ENCODE measurements around the gene EIF2S2.
A peak's percentile ranks its signal among the peaks of the same experiment; 100 is the strongest.

Gene EIF2S2

DNA sequence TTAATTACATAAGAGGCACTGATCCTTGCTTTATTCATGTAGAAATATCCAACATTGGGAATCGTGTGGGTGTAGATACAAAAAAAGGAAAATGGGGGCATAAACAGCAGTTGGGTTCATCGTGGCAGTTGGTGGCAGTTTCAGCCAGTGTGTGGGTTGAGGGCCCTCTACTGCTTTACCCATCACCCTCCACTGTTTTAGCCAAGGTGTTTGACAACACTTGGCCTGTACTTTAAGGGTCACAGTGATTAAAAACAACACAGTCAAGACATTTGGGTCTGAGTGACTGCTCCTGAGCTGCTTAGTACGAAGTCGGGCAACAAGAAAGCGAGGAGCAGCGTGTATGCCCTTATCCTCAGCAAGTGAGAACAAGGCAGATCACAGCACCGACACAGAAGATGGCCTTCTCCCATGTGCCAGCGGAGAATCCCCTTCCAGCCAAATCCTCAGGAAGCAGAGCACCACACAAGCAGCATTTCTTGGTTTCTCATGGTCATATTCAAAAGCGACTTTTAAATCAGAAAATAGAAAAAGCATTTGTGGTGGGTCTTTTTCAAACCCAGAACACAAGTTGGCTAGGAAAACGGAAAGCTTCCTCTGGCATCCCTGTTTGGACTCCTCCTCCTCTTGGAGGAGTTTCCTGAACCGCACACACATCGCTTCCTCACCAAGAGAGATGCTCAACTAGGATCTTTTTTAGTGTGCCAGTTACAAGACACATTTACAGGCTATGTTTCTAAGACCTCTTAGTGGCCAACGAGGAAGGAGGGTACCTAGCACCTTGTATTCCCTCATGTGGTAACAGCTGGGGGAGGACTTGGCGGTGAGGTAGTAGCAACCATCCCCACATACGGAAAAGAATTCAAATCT is 23.5 kb downstream of the EIF2S2 start:
- no peak for FAIRE-seq

- FAIRE-seq: no peak
Measured at GRCh38 chr20:34085544-34086040, 26.5 kb downstream of the EIF2S2 start.

GRCh38 chr20:34084227-34084923 is 27.7 kb downstream of the EIF2S2 start:
- FAIRE-seq: no peak

GRCh38 chr20:34083781-34084180 is 28.3 kb downstream of the EIF2S2 start:
- no peak for FAIRE-seq

GRCh38 chr20:34083137-34083536 is 28.9 kb downstream of the EIF2S2 start:
- no peak for FAIRE-seq

DNA sequence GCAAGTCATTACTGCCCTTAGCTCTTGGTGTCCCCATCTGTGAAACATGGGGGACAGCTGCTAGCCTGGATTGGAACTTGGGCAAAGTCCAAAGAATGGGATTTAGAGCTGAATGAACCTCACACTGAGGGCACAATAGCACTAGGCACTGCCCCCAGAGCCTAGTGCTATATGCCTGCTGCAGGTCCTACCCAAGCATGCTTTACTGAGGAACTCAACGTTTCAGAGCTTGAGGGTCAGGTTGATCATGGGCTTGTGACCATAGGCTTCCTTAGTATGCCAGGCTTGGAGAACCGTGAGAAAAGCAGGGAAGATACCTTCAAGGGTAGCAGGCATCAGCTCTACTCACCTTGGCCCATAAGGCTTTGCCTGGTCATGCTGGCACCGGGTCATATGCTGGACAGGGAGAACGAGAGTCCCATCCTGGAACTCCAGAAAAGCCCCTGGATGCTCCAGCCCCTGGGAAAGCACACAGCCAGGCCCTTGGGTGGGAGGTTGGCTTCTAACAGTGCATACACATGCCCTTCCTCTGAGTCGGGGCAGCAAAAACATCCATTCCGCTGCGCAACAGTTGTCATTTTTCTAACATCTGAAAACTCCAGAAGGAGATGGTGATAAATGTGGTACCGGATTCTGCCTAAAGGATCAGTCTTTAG is 29.7 kb downstream of the EIF2S2 start:
- FAIRE-seq: no peak

GRCh38 chr20:34079818-34080217 is 32.2 kb downstream of the EIF2S2 start:
- FAIRE-seq: no peak

DNA sequence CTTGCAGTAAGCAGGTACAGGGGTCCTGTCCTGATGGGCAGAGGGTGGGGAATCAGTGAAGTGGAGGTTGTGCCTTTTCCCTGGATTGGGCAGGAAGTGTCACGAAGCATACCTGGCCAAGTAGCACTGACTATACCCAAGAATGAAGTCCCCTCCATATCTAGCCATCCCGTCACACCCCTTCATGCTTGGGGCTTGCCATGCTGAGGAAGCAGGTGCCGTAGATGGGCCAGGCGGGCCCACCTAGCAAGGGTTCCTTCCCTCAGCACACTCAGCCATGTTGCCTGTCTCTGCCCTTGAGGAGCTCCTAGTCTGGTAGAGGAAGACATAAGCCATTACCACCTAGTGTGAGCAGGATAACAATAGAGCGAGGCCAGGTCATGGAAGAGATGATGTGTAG is 33.5 kb downstream of the EIF2S2 start:
- FAIRE-seq: no peak

DNA sequence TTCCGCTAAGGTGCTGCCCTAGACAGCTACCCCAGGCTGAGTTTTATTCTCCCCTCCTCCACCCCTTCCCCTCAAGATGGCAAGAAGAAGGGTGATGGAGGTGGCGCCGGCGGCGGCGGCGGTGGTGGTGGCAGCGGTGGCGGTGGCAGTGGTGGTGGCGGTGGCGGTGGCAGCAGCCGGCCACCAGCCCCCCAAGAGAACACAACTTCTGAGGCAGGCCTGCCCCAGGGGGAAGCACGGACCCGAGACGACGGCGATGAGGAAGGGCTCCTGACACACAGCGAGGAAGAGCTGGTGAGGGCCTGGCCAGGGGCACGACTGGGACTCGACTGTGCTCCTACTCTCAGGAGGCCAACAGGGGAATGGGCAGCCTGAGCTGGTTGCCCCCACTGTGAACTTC is 35.1 kb downstream of the EIF2S2 start:
- FAIRE-seq: no peak

DNA sequence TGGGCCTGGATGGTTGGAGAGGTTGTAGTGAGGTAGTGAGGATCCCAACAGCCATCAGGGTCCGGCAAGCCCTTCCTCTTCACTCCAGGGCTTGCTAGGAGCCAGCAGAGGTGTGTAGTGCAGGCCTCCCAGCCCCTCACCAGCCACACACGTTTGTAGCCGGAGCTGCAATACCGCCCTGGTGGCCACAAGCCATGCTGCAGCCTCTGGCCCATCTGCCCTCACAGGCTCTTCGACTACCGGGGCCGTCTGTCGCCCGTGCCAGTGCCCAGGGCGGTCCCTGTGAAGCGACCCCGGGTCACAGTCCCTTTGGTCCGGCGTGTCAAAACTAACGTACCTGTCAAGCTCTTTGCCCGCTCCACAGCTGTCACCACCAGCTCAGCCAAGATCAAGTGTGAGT is 36.4 kb downstream of the EIF2S2 start:
- FAIRE-seq: no peak

DNA sequence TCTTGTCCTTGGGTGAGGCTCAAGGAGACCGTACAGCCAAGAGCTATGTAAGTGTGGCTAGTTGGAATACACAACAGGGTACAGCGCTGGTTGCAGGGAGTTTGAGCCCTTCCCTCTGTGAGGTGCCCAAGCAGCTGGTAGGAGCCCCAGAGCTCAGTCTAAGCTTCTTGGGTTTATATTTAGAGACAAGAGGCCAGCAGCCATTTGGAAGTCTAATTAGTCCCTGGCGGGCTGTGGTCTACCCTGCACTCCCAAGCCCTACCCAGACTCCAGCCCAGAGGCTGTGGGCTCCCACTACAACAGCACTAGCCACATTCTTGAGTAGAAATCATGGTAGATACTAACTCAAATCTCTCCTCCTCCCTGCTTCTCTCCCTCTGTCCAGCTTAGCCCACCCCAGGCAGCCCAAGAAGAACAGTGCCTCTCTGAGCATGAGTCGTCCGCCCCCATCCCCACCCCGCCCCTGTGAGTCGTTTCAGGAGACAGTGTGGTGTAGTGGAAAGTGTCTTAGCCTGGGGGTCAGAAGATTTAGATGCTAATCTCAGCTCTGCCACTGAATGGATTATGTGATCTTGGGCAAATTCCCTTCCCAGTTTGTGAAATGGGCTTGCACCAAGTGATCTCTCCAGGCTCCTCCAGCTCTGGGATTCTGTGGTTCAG is 37.8 kb downstream of the EIF2S2 start:
- FAIRE-seq: no peak

- FAIRE-seq: no peak
Measured at GRCh38 chr20:34072778-34073177, 39.3 kb downstream of the EIF2S2 start.

DNA sequence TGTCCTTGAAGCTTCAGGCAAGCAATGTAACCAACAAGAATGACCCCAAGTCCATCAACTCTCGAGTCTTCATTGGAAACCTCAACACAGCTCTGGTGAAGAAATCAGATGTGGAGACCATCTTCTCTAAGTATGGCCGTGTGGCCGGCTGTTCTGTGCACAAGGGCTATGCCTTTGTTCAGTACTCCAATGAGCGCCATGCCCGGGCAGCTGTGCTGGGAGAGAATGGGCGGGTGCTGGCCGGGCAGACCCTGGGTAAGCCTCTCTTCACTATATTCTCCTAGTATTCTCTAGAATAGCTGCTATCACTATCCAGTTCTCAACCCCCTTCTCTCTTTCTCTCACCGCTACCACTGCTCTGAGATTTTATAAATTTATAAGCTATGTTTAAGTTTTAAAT is 40.0 kb downstream of the EIF2S2 start:
- FAIRE-seq: no peak

DNA sequence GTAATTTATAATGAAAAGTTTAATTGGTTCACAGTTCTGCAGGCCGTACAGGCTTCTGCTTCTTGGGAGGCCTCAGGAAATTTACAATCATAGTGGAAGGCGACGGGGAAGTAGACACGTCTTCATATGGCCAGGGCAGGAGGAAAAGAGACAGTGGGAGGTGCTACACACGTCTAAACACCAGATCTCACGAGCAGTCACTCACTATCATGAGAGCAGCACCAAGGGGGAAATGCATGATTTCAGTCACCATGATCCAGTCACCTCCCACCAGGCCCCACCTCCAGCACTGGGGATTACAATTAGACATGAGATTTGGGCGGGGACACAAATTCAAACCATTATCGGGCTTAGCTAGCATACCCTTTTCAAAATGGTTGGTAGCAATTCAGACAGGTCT is 41.2 kb downstream of the EIF2S2 start:
- no peak for FAIRE-seq

GRCh38 chr20:34070079-34070439 is 42.0 kb downstream of the EIF2S2 start:
- FAIRE-seq: no peak

- FAIRE-seq: peak; percentile 62
Measured at GRCh38 chr20:34069341-34070078, 42.5 kb downstream of the EIF2S2 start.

GRCh38 chr20:34068001-34068400 is 44.0 kb downstream of the EIF2S2 start:
- FAIRE-seq: no peak

- FAIRE-seq: no peak
Measured at GRCh38 chr20:34066476-34067090, 45.5 kb downstream of the EIF2S2 start.

DNA sequence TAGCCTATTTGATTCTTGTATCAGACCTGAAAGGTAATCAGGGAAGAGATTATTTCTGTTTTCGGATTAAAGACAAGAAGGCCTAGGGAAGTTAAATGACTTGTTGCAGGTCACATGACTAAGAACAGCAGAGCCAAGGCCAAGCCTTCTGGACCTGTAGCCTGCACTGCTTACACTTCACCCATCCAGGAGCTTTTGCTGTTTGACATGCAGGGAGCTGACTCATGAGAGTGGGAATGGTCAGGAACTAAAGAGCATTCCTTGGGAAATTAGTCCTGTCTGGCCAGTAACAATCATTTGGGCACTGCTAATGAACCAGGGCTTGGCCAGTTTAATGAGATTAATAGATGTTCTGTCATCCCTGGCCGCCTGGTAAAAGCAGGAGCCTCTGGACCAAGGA is 46.8 kb downstream of the EIF2S2 start:
- no peak for FAIRE-seq

GRCh38 chr20:34064286-34064685 is 47.8 kb downstream of the EIF2S2 start:
- FAIRE-seq: no peak

GRCh38 chr20:34062570-34063482 is 49.2 kb downstream of the EIF2S2 start:
- no peak for FAIRE-seq
